ENCODE results near the gene PTGES3.
A peak's percentile ranks its signal among the peaks of the same experiment; 100 is the strongest.
"Not testable (repeated sequence)": the region's sequence is repeated elsewhere in the genome, so short reads cannot be mapped to it uniquely, and the experiment has no call there.

PTGES3 gene

GRCh38 chr12:56704522-56704921 lies 16.4 kb upstream of the PTGES3 start:
- not testable (repeated sequence) for DNase-seq

- DNase-seq = no peak
These were observed 11.1 kb upstream of the PTGES3 start for GRCh38 chr12:56699020-56699661.

- DNase-seq = no peak
These were observed 7.4 kb upstream of the PTGES3 start for GRCh38 chr12:56695327-56696101.

GRCh38 chr12:56694161-56694560 lies 6.1 kb upstream of the PTGES3 start:
- no peak for DNase-seq

- DNase-seq = no peak
These were observed 694 bp upstream of the PTGES3 start for GRCh38 chr12:56688846-56689109.

- DNase-seq = peak; percentile 48
These were observed 608 bp downstream of the PTGES3 start for GRCh38 chr12:56687223-56688128.

- DNase-seq = no peak
These were observed 3.2 kb downstream of the PTGES3 start for GRCh38 chr12:56684745-56685359.

GRCh38 chr12:56682323-56682722 lies 5.8 kb downstream of the PTGES3 start:
- DNase-seq = no peak

GRCh38 chr12:56679883-56680575 lies 8.1 kb downstream of the PTGES3 start:
- DNase-seq = no peak

GRCh38 chr12:56678852-56679251 lies 9.2 kb downstream of the PTGES3 start:
- DNase-seq = no peak

- DNase-seq = no peak
These were observed 10.4 kb downstream of the PTGES3 start for GRCh38 chr12:56677680-56678079.

- no peak for DNase-seq
These were observed 11.1 kb downstream of the PTGES3 start for GRCh38 chr12:56676851-56677580.

- no peak for DNase-seq
These were observed 16.5 kb downstream of the PTGES3 start for GRCh38 chr12:56671608-56672007.

GRCh38 chr12:56670836-56671235 lies 17.2 kb downstream of the PTGES3 start:
- no peak for DNase-seq

- no peak for DNase-seq
These were observed 20.0 kb downstream of the PTGES3 start for GRCh38 chr12:56668197-56668457.

- DNase-seq = no peak
These were observed 26.0 kb downstream of the PTGES3 start for GRCh38 chr12:56661979-56662638.

- no peak for DNase-seq
These were observed 26.5 kb downstream of the PTGES3 start for GRCh38 chr12:56661560-56661959.

- no peak for DNase-seq
These were observed 29.2 kb downstream of the PTGES3 start for GRCh38 chr12:56658921-56659320.

- no peak for DNase-seq
These were observed 30.4 kb downstream of the PTGES3 start for GRCh38 chr12:56657416-56658379.

- not testable (repeated sequence) for DNase-seq
These were observed 34.3 kb downstream of the PTGES3 start for GRCh38 chr12:56653781-56654180.
